Measurements from ENCODE around the gene PRELID3B.
A peak's percentile ranks its signal among the peaks of the same experiment; 100 is the strongest.

Gene PRELID3B

GRCh38 chr20:59030911-59031563 lies 11.5 kb downstream of the PRELID3B start:
- H3K4me3 ChIP-seq (ENCODE audit: control insufficient read depth, low read depth, low read length): peak overlapping the region; percentile 68
- DNase-seq (ENCODE audit: low read depth): peak; percentile 3
- no peak for TF ChIP-seq CTCF (conservative IDR thresholded peaks at IDR 0.05; ENCODE audit: control insufficient read depth, insufficient read depth, low read depth, low read length)

DNA sequence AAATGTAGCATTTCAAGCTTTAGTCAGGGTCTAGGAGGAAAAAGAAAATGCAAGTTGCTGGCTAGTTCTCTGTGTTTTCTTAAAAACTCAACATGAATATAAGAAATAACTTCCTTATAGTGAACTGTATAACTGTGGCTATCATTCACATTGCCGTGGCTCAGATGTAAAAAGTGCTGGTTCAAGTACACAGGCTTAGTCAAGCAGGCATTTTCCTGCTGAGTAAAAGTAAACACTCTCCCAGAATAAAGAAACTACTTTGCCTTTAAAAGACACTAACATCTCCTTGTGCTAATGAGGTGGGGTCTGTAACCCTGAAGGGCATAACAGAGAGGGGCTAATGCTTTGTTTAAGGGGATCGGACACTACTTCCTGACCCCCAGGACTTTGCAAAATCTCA lies 13.8 kb downstream of the PRELID3B start:
- no peak for TF ChIP-seq CTCF (conservative IDR thresholded peaks at IDR 0.05; ENCODE audit: control insufficient read depth, insufficient read depth, low read depth, low read length)
- no peak overlapping the region for H3K4me3 ChIP-seq (ENCODE audit: control insufficient read depth, low read depth, low read length)
- DNase-seq (ENCODE audit: low read depth): no peak

- no peak overlapping the region for H3K4me3 ChIP-seq (ENCODE audit: control insufficient read depth, low read depth, low read length)
- no peak for TF ChIP-seq CTCF (conservative IDR thresholded peaks at IDR 0.05; ENCODE audit: control insufficient read depth, insufficient read depth, low read depth, low read length)
- DNase-seq (ENCODE audit: low read depth): peak; percentile 77
These were observed 14.8 kb downstream of the PRELID3B start for GRCh38 chr20:59027741-59028320.

DNA sequence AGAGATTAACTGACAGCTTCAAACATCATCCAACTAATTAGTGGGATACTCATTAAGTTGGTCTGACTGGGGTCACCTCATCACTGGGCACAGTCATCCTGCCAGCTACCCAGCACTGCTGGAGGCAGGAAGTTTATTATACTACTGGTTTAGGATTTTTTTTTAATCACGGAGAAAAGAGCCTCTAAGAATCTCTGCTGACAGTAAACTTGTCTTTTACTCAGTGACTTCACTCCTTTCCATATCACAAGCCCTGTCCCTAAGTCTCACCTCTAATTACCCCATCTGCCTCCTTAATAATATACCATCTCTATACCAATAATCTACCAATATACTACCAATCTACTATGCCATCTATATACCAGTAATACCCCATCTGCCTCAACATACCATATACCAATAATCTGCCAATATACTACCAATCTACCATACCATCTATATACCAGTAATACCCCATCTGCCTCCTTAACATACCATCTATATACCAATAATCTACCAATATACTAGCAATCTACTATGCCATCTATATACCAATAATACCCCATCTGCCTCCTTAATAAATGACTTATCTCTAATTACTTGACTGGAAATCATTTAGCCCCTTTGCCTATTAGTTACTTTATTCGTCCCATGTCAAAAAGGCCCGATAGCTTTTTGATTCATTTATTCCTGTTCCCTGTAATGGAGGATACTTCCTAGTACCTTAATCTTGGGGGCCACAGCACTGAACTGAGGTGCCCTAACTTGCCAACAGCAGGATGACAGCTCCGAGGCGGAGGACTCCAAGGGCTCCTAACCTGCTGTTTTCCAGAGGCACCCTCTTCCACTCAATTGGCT lies 15.5 kb downstream of the PRELID3B start:
- DNase-seq (ENCODE audit: low read depth): no peak
- no peak overlapping the region for H3K4me3 ChIP-seq (ENCODE audit: control insufficient read depth, low read depth, low read length)
- TF ChIP-seq CTCF (conservative IDR thresholded peaks at IDR 0.05; ENCODE audit: control insufficient read depth, insufficient read depth, low read depth, low read length): no peak

- DNase-seq (ENCODE audit: low read depth): no peak
- H3K4me3 ChIP-seq (ENCODE audit: control insufficient read depth, low read depth, low read length): no peak overlapping the region
- no peak for TF ChIP-seq CTCF (conservative IDR thresholded peaks at IDR 0.05; ENCODE audit: control insufficient read depth, insufficient read depth, low read depth, low read length)
These were observed 17.1 kb downstream of the PRELID3B start for GRCh38 chr20:59025511-59025910.

GRCh38 chr20:59025086-59025485 lies 17.5 kb downstream of the PRELID3B start:
- TF ChIP-seq CTCF (conservative IDR thresholded peaks at IDR 0.05; ENCODE audit: control insufficient read depth, insufficient read depth, low read depth, low read length): no peak

More at GRCh38 chr20:59025086-59025485, 17.5 kb downstream of the PRELID3B start:
- DNase-seq (ENCODE audit: low read depth): no peak
- no peak overlapping the region for H3K4me3 ChIP-seq (ENCODE audit: control insufficient read depth, low read depth, low read length)

All from fibroblast of mammary gland (primary cell).